K562 (cell line): Measurements from ENCODE around the gene CREB5. TPM values are rescaled to one million over a fixed set of nuclear protein-coding genes. Genes with fewer than 3 reads are reported as not detected.
A peak's percentile ranks its signal among the peaks of the same experiment; 100 is the strongest.

Experiments
- ATAC-seq: fragments of 200-7000 bp; cut with Tn5 transposase; 3 replicates; pipeline ENCODE4 v1.9.1; 2020; ENCODE audit warnings: moderate library complexity
- BruUV-seq: library from RNA; stranded (reverse); fragments of 400-500 nt; replicated peaks from 2 replicates; lab custom pipeline; 2021; lab: Mats Ljungman, UMichigan
- CTCF ChIA-PET: fragments of 300-600 bp; formaldehyde crosslinking; extraction: SDS; loops from one replicate; lab custom pipeline; 2021; ENCODE audit warnings: low intra/inter-chr PET ratio; lab: Yijun Ruan, JAX
- POLR2A ChIA-PET: fragments of 300-600, 350-650 bp; sonication (Branson Sonifier 250); formaldehyde crosslinking; extraction: SDS; loops from one replicate; lab custom pipeline; 2021; ENCODE audit warnings: antibody characterized with exemption, inconsistent platforms; lab: Yijun Ruan, JAX
- DNase-seq, 4 experiments: peaks; one replicate each; pipeline versions ENCODE4 v3.0.0 to v3.0.0-alpha.2; 2011 to 2018; ENCODE audit warnings: low spot score in 3 of 4, mixed read lengths in 3 of 4; ENCODE audit errors: extremely low read depth in 1 of 4
- FAIRE-seq: peaks from 2 replicates; lab custom pipeline; 2011; peaks lifted over from hg19 to GRCh38; lab: Jason Lieb, UNC
- H2AFZ ChIP-seq: 2 replicates; pipeline ENCODE4 v1.6.0; 2011; ENCODE audit warnings: low read depth, low read length, control low read depth, inconsistent platforms
- H3K27ac ChIP-seq: fragments of 200-600 bp; 3 replicates; pipeline ENCODE4 v1.8.0; 2011; ENCODE audit warnings: low read depth, mild to moderate bottlenecking, control low read depth, inconsistent platforms, low read length, moderate library complexity, mixed read lengths; ENCODE audit errors: extremely low read depth
- H3K27me3 ChIP-seq, 2 experiments: fragments of 300-600 bp in 1 of 2; 2 replicates in 1 of 2; 3 replicates in 1 of 2; pipeline versions ENCODE4 v1.6.0 to v1.8.0; 2011; ENCODE audit warnings: inconsistent platforms in 2 of 2, low read length in 2 of 2, mild to moderate bottlenecking in 1 of 2, mixed read lengths in 1 of 2, moderate library complexity in 1 of 2; ENCODE audit not compliant: control insufficient read depth in 2 of 2, insufficient read depth in 2 of 2
- H3K36me3 ChIP-seq: fragments of 300-600 bp; 3 replicates; pipeline ENCODE4 v1.8.0; 2011; ENCODE audit warnings: mild to moderate bottlenecking, low read length, inconsistent platforms; ENCODE audit not compliant: control insufficient read depth, insufficient read depth
- H3K4me1 ChIP-seq, 2 experiments: fragments of 200-600 bp in 1 of 2; replicated peaks in 1 of 2; 2 replicates in 1 of 2; 3 replicates in 1 of 2; pipeline versions ENCODE4 v1.5.1 to v1.8.0; 2011; ENCODE audit warnings: inconsistent platforms in 2 of 2, low read length in 2 of 2, mild to moderate bottlenecking in 1 of 2, mixed read lengths in 1 of 2, moderate library complexity in 1 of 2; ENCODE audit not compliant: control insufficient read depth in 2 of 2, insufficient read depth in 2 of 2
- H3K4me2 ChIP-seq: 2 replicates; pipeline ENCODE4 v1.6.1; 2011; ENCODE audit warnings: low read length, control low read depth, inconsistent platforms, mixed read lengths; ENCODE audit not compliant: insufficient read depth
- H3K4me3 ChIP-seq: fragments of 200-600 bp; sonication (generic), shearing (Covaris generic); 2 replicates; pipeline ENCODE4 v1.5.1; 2016; ENCODE audit warnings: control low read depth, inconsistent platforms
- H3K79me2 ChIP-seq: fragments of 200-600 bp; 3 replicates; pipeline ENCODE4 v1.8.0; 2011; ENCODE audit warnings: low read length, inconsistent platforms; ENCODE audit not compliant: control insufficient read depth, insufficient read depth
- H3K9ac ChIP-seq, 2 experiments: 2 replicates each; pipeline versions ENCODE4 v1.6.0 to v1.6.1; 2011; ENCODE audit warnings: low read depth in 2 of 2, low read length in 2 of 2, control low read depth in 1 of 2, inconsistent platforms in 1 of 2, mild to moderate bottlenecking in 1 of 2, mixed read lengths in 1 of 2; ENCODE audit not compliant: insufficient read depth in 1 of 2
- H3K9me1 ChIP-seq: one replicate; pipeline ENCODE4 v1.6.0; 2011; ENCODE audit warnings: inconsistent platforms, mild to moderate bottlenecking, low read length, moderate library complexity; ENCODE audit not compliant: control insufficient read depth, insufficient read depth
- H3K9me3 ChIP-seq: replicated peaks from 2 replicates; pipeline ENCODE4 v1.5.1; 2011; ENCODE audit warnings: low read depth, low read length, inconsistent platforms; ENCODE audit not compliant: control insufficient read depth, insufficient read depth
- H4K20me1 ChIP-seq: replicated peaks from 2 replicates; pipeline ENCODE4 v1.6.1; 2011; ENCODE audit warnings: low read length, inconsistent platforms, mixed read lengths; ENCODE audit not compliant: control insufficient read depth, insufficient read depth
- STAT5B ChIP-seq: fragments of 250-450 bp; sonication (Bioruptor Pico); IDR thresholded peaks from 2 replicates; pipeline ENCODE4 v1.8.0; 2021; ENCODE audit warnings: mild to moderate bottlenecking, inconsistent platforms
- ZFP1 ChIP-seq: fragments of 450-650 bp; formaldehyde crosslinking; IDR thresholded peaks from 2 replicates; pipeline ENCODE4 v1.4.0; 2020; ENCODE audit warnings: mild to moderate bottlenecking, mixed read lengths
- WGBS: fragments of 100-300 bp; shearing (Covaris generic); methylation state at CpG from one replicate; pipeline ENCODE4 v1.1.6; 2016; ENCODE audit warnings: low coverage, mixed read lengths; ENCODE audit not compliant: insufficient coverage; ENCODE audit errors: missing lambda C conversion rate; 5-methylcytosine and 5-hydroxymethylcytosine counted together
- in situ Hi-C: fragments of 300-500 bp; cut with MboI; formaldehyde crosslinking; loops from 4 replicates; pipeline ENCODE4 v1.15.0; 2018; ENCODE audit warnings: inconsistent platforms, mixed read lengths
- intact Hi-C: fragments of 100-400 bp; cut with micrococcal nuclease; formaldehyde crosslinking; loops from 2 replicates; pipeline ENCODE4 v1.14.2; 2022
- polyA plus RNA-seq, 8 experiments: library from polyadenylated mRNA; depleted of rRNA in 4 of 8; stranded (reverse) in 5 of 8; unstranded in 3 of 8; fragments of >200 nt; fragmentation: Nextera tagmentation in 2 of 8; fragmentation: Illumina TruSeq in 1 of 8; extraction: Ambion mirVana in 2 of 8; extraction: Trizol in 1 of 8; gene quantifications; 2 replicates each; pipeline versions ENCODE4 v1.2.1 to v1.2.3, GENCODE V29; 2011 to 2014; ENCODE audit warnings: inconsistent platforms in 1 of 8, missing spikeins in 1 of 8
- total RNA-seq, 7 experiments: library from RNA; depleted of rRNA in 6 of 7; stranded (reverse); fragments of >200 nt in 6 of 7; fragmentation: Illumina TruSeq in 2 of 7; extraction: Trizol in 2 of 7; gene quantifications; 2 replicates each; pipeline versions ENCODE4 v1.2.1 to v1.2.3, GENCODE V29; 2011 to 2021; ENCODE audit warnings: low replicate concordance in 1 of 7
- TF ChIP-seq, protein P1 (sequence below): fragments of 450-650 bp; conservative IDR thresholded peaks from 2 replicates; pipeline ENCODE4 v1.6.1; 2016; ENCODE audit warnings: missing genetic modification characterization, low read depth, mild to moderate bottlenecking, missing compliant biosample characterization, moderate library complexity

CREB5 gene
- total and polyA plus RNA-seq, 9 of the 15 experiments (the other 6 are each of a cell fraction or from before 2014, with no cell fraction given) = 0.33 to 6.4 (median 1.8) TPM

DNA sequence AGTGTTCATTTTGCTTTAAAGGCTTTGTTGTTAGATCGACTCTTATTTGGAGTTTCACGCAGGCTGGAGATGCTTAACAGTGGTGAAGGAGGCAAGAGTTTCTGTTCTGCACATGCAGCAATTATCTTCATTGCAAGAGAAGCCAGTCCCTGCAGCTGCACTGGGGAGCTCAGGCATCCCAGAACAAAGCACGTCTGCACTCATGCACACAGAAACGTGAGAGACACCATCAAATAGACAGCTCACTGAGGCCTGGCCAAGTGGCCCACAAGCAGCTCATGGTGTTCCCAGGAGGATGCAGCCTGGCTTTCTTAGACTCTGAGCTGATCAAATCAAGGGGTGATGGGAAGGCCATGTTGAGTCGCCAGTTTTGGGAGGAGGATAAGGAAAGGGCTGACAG is 246.1 kb downstream of the CREB5 start:
- DNase-seq = no peak
- H3K27ac ChIP-seq = no peak overlapping the region
- 4% methylated on average over 5 of the region's 5 CpGs for WGBS
- no peak for ATAC-seq
- BruUV-seq = no TSS peak
- no peaks in the 10 kb centered on the region for H3K27me3 ChIP-seq
- no peaks in the 10 kb centered on the region for H3K9me3 ChIP-seq
- ChIA-PET CTCF (no interaction called here), POLR2A (no interaction called here)
- no peaks in the 10 kb centered on the region for H4K20me1 ChIP-seq
- intact Hi-C loops (no loop called here), in situ Hi-C loops (no loop called here)
- H3K36me3 ChIP-seq = no peaks in the 10 kb centered on the region
- no peak for FAIRE-seq
- no peak overlapping the region for H2AFZ ChIP-seq
- H3K79me2 ChIP-seq = no peaks in the 10 kb centered on the region
- no peaks in the 10 kb centered on the region for H3K9me1 ChIP-seq
- no peak overlapping the region for H3K4me3 ChIP-seq
- H3K4me1 ChIP-seq = no peaks in the 10 kb centered on the region
- H3K9ac ChIP-seq = no peak overlapping the region
- H3K4me2 ChIP-seq = no peak overlapping the region
- no peak for TF ChIP-seq STAT5B

DNA sequence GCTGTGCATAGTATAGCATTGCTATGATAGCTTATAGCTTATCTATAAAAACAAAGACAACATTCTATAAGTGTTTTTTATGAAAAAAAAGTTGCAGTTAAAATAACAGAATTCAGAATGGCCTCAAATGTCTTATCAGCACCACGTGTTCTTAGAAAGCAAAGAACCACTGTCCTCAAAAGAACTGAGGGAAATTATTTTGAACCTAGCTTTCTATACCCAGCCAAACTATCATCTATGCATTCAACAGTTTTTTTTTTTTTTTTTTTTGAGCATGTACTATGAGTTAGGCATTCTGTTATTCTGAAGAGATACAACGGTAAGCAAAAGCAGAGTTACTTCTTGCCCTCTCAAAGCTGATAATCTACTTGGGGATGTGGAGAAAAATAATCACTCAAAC is 247.8 kb downstream of the CREB5 start:
- no peak overlapping the region for H3K27ac ChIP-seq
- H3K4me3 ChIP-seq = no peak overlapping the region
- H3K9ac ChIP-seq = no peak overlapping the region
- no peaks in the 10 kb centered on the region for H4K20me1 ChIP-seq
- CTCF ChIA-PET = no interaction called here
- H3K79me2 ChIP-seq = no peaks in the 10 kb centered on the region
- H3K9me1 ChIP-seq = no peaks in the 10 kb centered on the region
- no peak overlapping the region for H2AFZ ChIP-seq
- in situ Hi-C loops = no loop called here
- WGBS = 3% methylated on average over 2 of the region's 2 CpGs
- TF ChIP-seq, protein P1, sequence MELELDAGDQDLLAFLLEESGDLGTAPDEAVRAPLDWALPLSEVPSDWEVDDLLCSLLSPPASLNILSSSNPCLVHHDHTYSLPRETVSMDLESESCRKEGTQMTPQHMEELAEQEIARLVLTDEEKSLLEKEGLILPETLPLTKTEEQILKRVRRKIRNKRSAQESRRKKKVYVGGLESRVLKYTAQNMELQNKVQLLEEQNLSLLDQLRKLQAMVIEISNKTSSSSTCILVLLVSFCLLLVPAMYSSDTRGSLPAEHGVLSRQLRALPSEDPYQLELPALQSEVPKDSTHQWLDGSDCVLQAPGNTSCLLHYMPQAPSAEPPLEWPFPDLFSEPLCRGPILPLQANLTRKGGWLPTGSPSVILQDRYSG (tag) = no peak
- TF ChIP-seq ZFP1 (CRISPR knock-in tag) = peak; percentile 96
- TF ChIP-seq, all 486 proteins: peak for 1
- FAIRE-seq (no peak), ATAC-seq (no peak), DNase-seq (no peak)
- intact Hi-C loops = no loop called here
- Histone ChIP-seq H3K36me3 (no peaks in the 10 kb centered on the region), H3K4me1 (no peaks in the 10 kb centered on the region), H3K9me3 (no peaks in the 10 kb centered on the region), H3K27me3 (no peaks in the 10 kb centered on the region), H3K4me2 (no peak overlapping the region)
- no TSS peak for BruUV-seq
- POLR2A ChIA-PET = no interaction called here
